Measurements from ENCODE around the gene EGR4.

EGR4 gene

GRCh38 chr2:73289304-73289703 lies 4.0 kb downstream of the EGR4 start:
- FAIRE-seq = no peak

- FAIRE-seq = no peak
Measured at GRCh38 chr2:73286134-73286655, 7.2 kb downstream of the EGR4 start.

DNA sequence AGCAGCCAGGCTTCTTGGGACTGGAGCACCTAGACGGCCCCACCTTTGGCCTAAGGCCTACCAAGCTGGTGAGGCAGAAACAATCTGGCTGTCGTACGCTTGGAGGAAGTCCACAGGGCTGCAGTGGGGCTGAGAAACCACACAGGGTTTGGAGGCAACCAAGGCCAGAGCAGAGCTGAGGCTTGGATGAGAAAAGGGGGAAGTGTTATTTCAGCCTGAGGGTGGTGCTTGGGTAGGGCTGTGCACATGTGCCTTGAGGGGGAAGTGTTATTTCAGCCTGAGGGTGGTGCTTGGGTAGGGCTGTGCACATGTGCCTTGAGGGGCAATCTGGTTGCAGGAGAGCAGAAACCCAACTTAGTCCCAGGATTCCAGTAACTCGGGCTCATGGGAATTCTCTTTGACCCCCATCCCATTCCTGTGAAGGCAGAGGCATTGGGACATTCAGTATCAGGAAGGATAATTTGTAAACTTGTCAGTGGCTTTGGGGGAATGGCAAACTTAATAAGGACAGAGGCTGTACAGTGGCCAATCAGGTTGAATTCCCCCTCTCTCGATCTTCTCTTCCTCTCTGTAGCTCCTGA lies 8.1 kb downstream of the EGR4 start:
- FAIRE-seq = no peak

GRCh38 chr2:73284296-73285158 lies 8.8 kb downstream of the EGR4 start, which contains the start of gene FBXO41:
TSS of gene FBXO41 (minus strand) at chr2:73284478. CDS start at chr2:73269630, 14,848 bp downstream.
- no peak for FAIRE-seq

DNA sequence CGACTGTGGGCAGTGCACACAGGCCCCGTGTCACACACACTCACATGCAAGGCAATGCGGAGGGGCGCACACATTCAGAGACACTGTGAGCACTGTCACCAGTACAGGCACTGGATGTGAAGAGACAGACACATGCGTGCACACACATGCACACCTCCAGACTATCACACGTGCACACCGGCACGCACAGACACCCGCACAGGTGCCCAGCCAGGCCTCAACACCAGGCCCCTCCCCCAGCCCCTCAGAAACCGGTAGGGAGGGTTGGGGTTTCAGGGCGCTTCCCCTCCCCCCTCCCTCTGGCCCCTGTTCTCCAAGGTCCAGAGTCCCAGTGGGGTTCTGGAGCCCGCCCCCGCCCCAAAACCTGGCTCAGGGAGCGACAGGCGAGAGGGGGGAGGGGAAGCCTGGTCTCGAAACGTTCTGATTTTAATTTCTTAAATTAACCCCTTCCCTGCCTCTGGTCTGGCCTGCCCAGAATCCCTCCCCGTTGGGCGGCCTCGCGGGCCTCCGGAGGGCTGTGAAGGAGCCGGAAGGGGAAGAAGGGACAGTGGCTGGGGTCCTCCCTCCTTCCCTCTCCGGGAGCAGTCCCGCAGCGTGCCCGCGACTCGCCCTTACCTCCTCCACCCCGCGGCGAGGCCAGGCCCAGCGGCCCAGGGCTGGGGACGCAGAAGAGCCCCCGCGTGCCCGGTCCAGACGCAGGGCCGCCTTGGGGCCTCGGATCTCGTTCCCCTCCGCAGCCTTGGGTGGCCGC lies 9.6 kb downstream of the EGR4 start:
- no peak for FAIRE-seq

GRCh38 chr2:73282924-73283544 lies 10.3 kb downstream of the EGR4 start:
- FAIRE-seq = no peak

- no peak for FAIRE-seq
Measured at GRCh38 chr2:73281244-73281643, 12.1 kb downstream of the EGR4 start.

GRCh38 chr2:73279852-73280251 lies 13.5 kb downstream of the EGR4 start:
- no peak for FAIRE-seq

GRCh38 chr2:73272270-73272669 lies 21.1 kb downstream of the EGR4 start:
- FAIRE-seq = no peak

DNA sequence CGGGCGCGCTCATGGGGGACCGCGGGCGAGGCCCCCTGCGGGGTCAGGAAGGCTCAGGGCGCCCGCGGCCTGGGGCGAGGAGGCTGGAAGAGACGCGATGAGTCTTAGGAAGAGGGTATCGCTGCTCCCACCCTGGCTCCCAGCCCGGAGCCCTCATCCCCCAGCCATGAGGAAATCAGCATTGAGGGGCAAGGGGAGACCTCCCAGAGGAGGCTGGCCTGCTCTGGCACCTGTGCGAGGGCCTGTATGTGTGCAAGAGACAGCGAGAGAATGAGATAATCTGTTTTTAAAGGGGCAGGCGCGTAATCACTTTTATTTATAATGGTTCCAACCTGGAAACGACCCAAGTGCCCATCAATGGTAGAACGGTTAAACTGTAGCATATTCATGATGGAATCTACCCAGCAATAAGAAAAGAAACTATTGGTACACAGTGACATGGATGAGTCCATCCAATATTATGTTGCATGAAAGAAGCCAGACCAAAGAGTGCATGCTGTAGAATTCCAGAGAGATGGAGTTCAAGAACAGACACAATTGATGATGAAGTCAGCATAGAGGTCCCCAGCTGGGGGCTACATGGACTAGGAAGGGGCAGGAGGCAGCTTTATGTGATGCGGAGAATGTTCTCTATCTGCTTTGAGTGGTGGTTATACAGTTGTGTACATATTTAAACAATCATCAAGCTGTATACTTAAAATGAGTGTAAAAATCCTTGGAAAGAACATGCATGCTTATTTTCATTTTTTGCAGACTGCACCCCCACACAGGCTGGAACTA lies 23.5 kb downstream of the EGR4 start:
- no peak for FAIRE-seq

DNA sequence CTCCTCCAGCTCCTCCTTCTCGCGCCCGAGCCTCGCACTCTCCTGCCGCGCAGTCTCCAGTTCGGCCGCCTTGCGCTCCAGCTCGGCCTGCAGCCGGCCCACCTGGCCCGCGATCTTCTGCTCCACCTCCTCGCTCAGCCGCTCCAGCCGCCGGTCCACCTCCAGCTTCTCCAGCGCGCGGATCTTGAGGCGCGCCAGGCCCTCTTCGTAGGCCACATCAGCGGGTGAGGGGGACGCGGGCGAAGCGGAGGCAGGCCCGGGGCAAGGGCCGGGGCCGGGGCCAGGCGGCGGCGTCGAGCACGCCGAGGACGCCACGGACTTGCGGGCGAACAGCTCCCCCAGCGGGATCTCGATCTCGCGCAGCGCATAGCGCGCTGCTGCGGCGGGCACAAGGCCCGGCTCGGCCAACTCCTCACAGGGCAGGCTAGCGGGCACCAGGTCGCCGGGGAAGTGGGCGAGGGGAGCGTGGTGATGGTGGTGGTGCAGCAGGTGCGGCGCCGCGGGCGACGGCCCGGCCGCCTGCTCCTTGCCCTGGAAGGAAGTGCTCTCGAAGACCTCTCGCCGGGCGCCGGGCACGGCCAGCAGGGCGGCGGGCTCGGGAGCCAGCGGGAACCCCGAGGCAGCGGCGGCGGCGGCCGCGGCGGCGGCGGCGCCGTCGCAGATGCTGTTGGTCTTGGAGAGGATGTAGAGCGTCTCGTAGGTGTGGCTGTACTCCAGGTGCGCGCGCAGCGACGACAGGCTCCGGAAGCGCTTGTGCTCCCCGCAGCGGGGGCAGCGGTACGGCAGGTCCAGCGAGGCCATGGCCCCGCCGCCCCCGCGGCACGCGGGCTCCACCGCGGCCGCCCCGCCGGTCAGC lies 24.3 kb downstream of the EGR4 start:
- no peak for FAIRE-seq

DNA sequence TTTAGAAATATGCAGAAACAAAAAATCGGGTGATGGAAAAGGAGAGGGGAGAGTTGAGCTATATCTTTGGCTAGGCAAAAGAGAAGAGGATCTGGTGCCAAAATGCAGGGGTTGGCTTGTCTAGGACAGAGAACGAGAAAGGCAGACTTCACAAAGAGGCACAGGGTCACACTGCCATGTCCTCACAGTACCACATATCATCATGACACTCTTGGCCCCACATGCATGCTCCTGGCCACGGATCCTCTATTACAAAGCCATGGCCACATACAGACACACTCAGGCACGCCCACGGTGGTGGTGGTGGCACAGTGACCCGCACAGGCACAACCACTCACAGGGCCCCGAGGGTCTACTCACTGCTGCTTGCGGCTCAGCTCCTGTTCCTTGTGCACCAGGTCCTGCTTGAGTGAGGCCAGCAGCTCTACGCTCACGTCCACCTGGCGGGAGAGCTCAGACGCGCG lies 24.9 kb downstream of the EGR4 start:
- no peak for FAIRE-seq

DNA sequence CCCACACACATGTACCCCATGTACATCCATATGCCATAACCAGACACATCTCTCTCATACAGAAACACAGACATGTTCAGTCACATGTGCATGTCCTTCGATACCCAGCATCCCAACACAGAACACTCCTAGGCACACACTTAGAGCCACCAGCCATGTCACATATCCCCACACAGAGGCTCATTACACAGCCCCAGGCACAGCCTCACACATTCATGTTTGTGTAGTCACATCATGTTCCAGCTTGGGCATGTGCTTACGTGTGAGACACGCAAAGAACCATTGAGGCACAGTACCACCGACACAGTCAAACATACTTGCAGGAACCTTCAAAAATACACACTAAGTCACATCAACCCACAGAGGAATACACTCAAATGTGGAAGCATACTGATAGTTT lies 26.3 kb downstream of the EGR4 start:
- no peak for FAIRE-seq

GRCh38 chr2:73266061-73266901 lies 27.1 kb downstream of the EGR4 start:
- FAIRE-seq = no peak

- FAIRE-seq = no peak
Measured at GRCh38 chr2:73265298-73266060, 27.9 kb downstream of the EGR4 start.

- FAIRE-seq = no peak
Measured at GRCh38 chr2:73264783-73265182, 28.6 kb downstream of the EGR4 start.

GRCh38 chr2:73264332-73264606 lies 29.1 kb downstream of the EGR4 start:
- no peak for FAIRE-seq

GRCh38 chr2:73263540-73264331 lies 29.6 kb downstream of the EGR4 start:
- FAIRE-seq = no peak
